ENCODE results near the gene C19orf47. TPM values are rescaled to one million over a fixed set of nuclear protein-coding genes. Genes with fewer than 3 reads are reported as not detected.

C19orf47 gene
- total and polyA plus RNA-seq, 2 experiments from 2014 or later: 6.2 to 11.2 TPM

DNA sequence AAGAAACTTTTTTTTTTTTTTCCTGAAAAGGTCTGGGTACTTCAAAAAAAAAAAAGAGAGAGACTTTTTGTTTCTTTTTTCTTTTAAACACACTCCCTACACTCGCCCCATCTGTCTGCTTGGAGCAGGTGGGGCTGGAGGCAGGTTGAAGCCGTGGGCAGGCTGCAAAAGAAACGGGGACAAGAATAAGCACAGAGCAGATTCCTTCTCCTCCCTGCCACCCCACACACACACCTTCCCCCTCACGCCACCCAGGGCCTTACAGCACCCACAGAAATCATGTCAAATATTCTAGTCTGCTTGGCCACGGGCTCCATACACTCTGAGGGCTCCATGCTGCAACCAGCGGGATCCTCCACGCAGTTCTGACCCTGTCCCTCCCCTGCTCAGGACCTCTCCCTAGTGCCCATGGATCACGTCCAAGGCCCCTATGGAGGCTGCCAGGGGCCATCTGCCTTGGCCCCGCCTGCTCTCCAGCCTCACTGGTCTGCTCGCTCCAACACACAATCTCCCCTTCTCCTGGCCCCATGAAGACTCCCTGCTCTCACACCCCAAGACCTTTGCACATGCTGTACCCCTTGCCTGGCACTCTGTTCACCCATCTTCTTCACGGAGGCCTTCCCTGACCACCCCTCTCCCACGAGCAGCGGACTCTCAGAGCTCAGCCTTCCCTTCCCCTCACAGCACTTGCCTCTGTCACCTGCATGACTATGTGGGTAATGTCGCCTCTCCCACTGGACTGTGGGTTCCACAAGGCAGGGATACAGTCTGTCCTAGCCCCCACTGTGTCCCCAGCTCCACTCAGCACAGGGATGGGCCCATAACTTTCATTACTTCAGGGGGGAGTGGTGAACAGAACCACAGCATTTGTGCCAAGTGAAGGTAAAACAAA is 74.5 kb downstream of the C19orf47 start:
- no peaks in the 10 kb centered on the region for H3K36me3 ChIP-seq (ENCODE audit: low read depth)
- TF ChIP-seq EZH2 (IDR thresholded peaks at IDR 0.05; ENCODE audit: insufficient read depth, poor library complexity, severe bottlenecking) (no peak), EZH2phosphoT487 (IDR thresholded peaks at IDR 0.05; ENCODE audit: insufficient read depth, low read depth) (no peak)
- H3K9ac ChIP-seq: no peak overlapping the region
- H3K4me3 ChIP-seq: no peak overlapping the region
- no peaks in the 10 kb centered on the region for H4K20me1 ChIP-seq (ENCODE audit: insufficient read depth)
- H3K9me3 ChIP-seq (ENCODE audit: low read depth): no peaks in the 10 kb centered on the region
- no peak for DNase-seq
- no peak overlapping the region for H3K27ac ChIP-seq
- H3K79me2 ChIP-seq (ENCODE audit: insufficient read depth): peaks cover 98% of the 10 kb centered on the region
- no peaks in the 10 kb centered on the region for H3K9me2 ChIP-seq (ENCODE audit: insufficient read depth)
- peaks cover 9% of the 10 kb centered on the region; the same call in 1 of the 2 replicates for H3F3A ChIP-seq (ENCODE audit: insufficient read depth)
- no peaks in the 10 kb centered on the region for H3K27me3 ChIP-seq (replicated peaks; ENCODE audit: insufficient read depth)
- in situ Hi-C loops (cut with MboI): no loop called here
- no peak overlapping the region for H3K4me2 ChIP-seq (ENCODE audit: unreplicated experiment)
- no peak overlapping the region for H2AFZ ChIP-seq
- WGBS, 2 experiments (ENCODE audit: low coverage in 1 of 2, low lambda C conversion rate in 2 of 2, missing lambda C conversion rate in 2 of 2): 62 to 63% methylated on average over 14 of the region's 14 CpGs
- peaks cover 20% of the 10 kb centered on the region for H3K4me1 ChIP-seq (ENCODE audit: insufficient read depth)

DNA sequence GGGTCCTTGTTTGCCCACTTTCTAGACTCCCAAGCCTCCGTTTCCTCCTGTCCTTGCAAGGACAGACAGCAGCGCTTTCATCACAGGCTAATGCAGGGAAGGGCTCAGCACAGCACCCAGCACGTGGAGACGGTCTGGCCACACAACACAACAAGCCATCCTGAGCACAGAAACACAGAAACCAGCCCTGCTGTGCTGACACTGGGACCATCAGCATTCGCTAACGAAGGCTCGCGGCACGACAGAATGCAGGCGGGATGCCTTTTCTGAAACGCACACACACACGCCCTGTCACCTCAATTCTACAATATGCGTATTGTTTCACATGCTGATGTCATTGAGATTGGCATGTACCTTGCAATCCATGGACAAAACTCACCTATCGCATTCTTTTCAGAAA is 75.9 kb downstream of the C19orf47 start:
- Histone ChIP-seq H3K4me2 (ENCODE audit: unreplicated experiment) (no peak overlapping the region), H3K9me3 (ENCODE audit: low read depth) (no peaks in the 10 kb centered on the region), H3K4me3 (no peak overlapping the region), H3K27me3 (replicated peaks; ENCODE audit: insufficient read depth) (no peaks in the 10 kb centered on the region), H3K9ac (no peak overlapping the region), H2AFZ (no peak overlapping the region), H3K27ac (no peak overlapping the region), H4K20me1 (ENCODE audit: insufficient read depth) (no peaks in the 10 kb centered on the region), H3K9me2 (ENCODE audit: insufficient read depth) (no peaks in the 10 kb centered on the region), H3K79me2 (ENCODE audit: insufficient read depth) (peaks cover 97% of the 10 kb centered on the region), H3K36me3 (ENCODE audit: low read depth) (no peaks in the 10 kb centered on the region), H3F3A (ENCODE audit: insufficient read depth) (peaks cover 9% of the 10 kb centered on the region; the same call in 1 of the 2 replicates), H3K4me1 (ENCODE audit: insufficient read depth) (peaks cover 10% of the 10 kb centered on the region; the same call in 1 of the 2 replicates)
- TF ChIP-seq EZH2 (IDR thresholded peaks at IDR 0.05; ENCODE audit: insufficient read depth, poor library complexity, severe bottlenecking): no peak
- no peak for TF ChIP-seq EZH2phosphoT487 (IDR thresholded peaks at IDR 0.05; ENCODE audit: insufficient read depth, low read depth)
- DNase-seq: no peak
- WGBS, 2 experiments (ENCODE audit: low coverage in 1 of 2, low lambda C conversion rate in 2 of 2, missing lambda C conversion rate in 2 of 2): 89 to 90% methylated on average over 14 of the region's 14 CpGs
- in situ Hi-C loops (cut with MboI): no loop called here

DNA sequence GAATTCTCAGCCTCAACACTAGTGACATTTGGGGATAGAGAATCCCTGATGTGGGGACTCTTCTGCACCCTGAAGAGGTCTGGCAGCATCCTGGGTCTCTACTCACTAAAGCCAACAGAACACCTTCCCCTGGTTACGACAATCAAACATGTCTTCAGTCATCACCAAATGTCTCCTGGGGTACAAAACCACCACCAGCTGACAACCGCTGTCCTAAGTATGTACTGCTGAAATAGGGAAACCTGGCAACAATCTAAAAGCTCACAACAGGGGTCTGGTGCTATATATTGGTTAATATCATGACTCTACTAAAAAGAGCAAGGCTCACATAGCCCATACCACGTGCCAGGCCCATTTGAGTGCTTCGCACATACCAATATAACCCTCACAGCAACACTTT is 76.5 kb downstream of the C19orf47 start:
- Histone ChIP-seq H2AFZ (no peak overlapping the region), H3K4me3 (no peak overlapping the region), H3K4me1 (ENCODE audit: insufficient read depth) (peaks cover 10% of the 10 kb centered on the region; the same call in 1 of the 2 replicates), H3F3A (ENCODE audit: insufficient read depth) (peaks cover 9% of the 10 kb centered on the region; the same call in 1 of the 2 replicates), H3K27ac (no peak overlapping the region), H3K4me2 (ENCODE audit: unreplicated experiment) (no peak overlapping the region), H3K36me3 (ENCODE audit: low read depth) (no peaks in the 10 kb centered on the region), H3K9me3 (ENCODE audit: low read depth) (no peaks in the 10 kb centered on the region), H3K27me3 (replicated peaks; ENCODE audit: insufficient read depth) (no peaks in the 10 kb centered on the region), H3K79me2 (ENCODE audit: insufficient read depth) (peaks cover 97% of the 10 kb centered on the region), H3K9me2 (ENCODE audit: insufficient read depth) (no peaks in the 10 kb centered on the region), H3K9ac (no peak overlapping the region), H4K20me1 (ENCODE audit: insufficient read depth) (no peaks in the 10 kb centered on the region)
- 85 to 93% methylated on average over 4 of the region's 4 CpGs for WGBS, 2 experiments (ENCODE audit: low coverage in 1 of 2, low lambda C conversion rate in 2 of 2, missing lambda C conversion rate in 2 of 2)
- DNase-seq: no peak
- in situ Hi-C loops (cut with MboI): no loop called here
- no peak for TF ChIP-seq EZH2 (IDR thresholded peaks at IDR 0.05; ENCODE audit: insufficient read depth, poor library complexity, severe bottlenecking)
- no peak for TF ChIP-seq EZH2phosphoT487 (IDR thresholded peaks at IDR 0.05; ENCODE audit: insufficient read depth, low read depth)

- Histone ChIP-seq H3K9me2 (ENCODE audit: insufficient read depth) (no peaks in the 10 kb centered on the region), H3K9me3 (ENCODE audit: low read depth) (no peaks in the 10 kb centered on the region), H3K36me3 (ENCODE audit: low read depth) (no peaks in the 10 kb centered on the region), H3K27me3 (replicated peaks; ENCODE audit: insufficient read depth) (no peaks in the 10 kb centered on the region), H2AFZ (no peak overlapping the region), H3K4me1 (ENCODE audit: insufficient read depth) (peaks cover 10% of the 10 kb centered on the region; the same call in 1 of the 2 replicates), H3K4me2 (ENCODE audit: unreplicated experiment) (no peak overlapping the region), H3F3A (ENCODE audit: insufficient read depth) (peaks cover 9% of the 10 kb centered on the region; the same call in 1 of the 2 replicates), H3K4me3 (no peak overlapping the region), H3K79me2 (ENCODE audit: insufficient read depth) (peaks cover 98% of the 10 kb centered on the region), H3K9ac (no peak overlapping the region), H3K27ac (no peak overlapping the region), H4K20me1 (ENCODE audit: insufficient read depth) (no peaks in the 10 kb centered on the region)
- 90 to 94% methylated on average over 12 of the region's 12 CpGs for WGBS, 2 experiments (ENCODE audit: low coverage in 1 of 2, low lambda C conversion rate in 2 of 2, missing lambda C conversion rate in 2 of 2)
- in situ Hi-C loops (cut with MboI): no loop called here
- TF ChIP-seq EZH2phosphoT487 (IDR thresholded peaks at IDR 0.05; ENCODE audit: insufficient read depth, low read depth) (no peak), EZH2 (IDR thresholded peaks at IDR 0.05; ENCODE audit: insufficient read depth, poor library complexity, severe bottlenecking) (no peak)
- DNase-seq: no peak
Measured at GRCh38 chr19:40270362-40271089, 77.7 kb downstream of the C19orf47 start.

MicroRNAs within 50 kb of the gene (microRNA counts, 767-probe panel; counts per million panel counts)
- 447 counts per million, percentile 86 among the panel's probes with 10 or more counts for microRNA hsa-miR-641

Small RNA genes lying within 50 kb of the gene (microRNA-seq; reads per million reads assigned to microRNA genes)
- gene MIR641 (ENCODE audit: borderline number of aligned reads) (28.1 reads per million, percentile 33 among the genes with 10 or more reads in this experiment), gene MIR6796 (ENCODE audit: borderline number of aligned reads) (not detected)

Small RNA genes lying within 50 kb of the gene (small RNA-seq; reads per million reads assigned to genes)
- gene MIR641 (ENCODE audit: low read depth, low replicate concordance): 0.25 reads per million
- gene MIR6796 (ENCODE audit: low read depth, low replicate concordance): not detected
- gene RF00019 (ENCODE audit: low read depth, low replicate concordance): not detected
- not detected for gene RNU6-945P (ENCODE audit: low read depth, low replicate concordance)

Other genes starting within 250 kb of the C19orf47 start
- 8.6 and 13.1 TPM in 2 replicates for gene MAP3K10, start 157.0 kb downstream of the C19orf47 start, total RNA-seq (2014; rRNA removed; shearing (Covaris generic))
- gene MAP3K10, start 157.0 kb downstream of the C19orf47 start, polyA plus RNA-seq (2016; fragmentation: Nextera tagmentation; extraction: Ambion mirVana): 1.4 and 1.8 TPM in 2 replicates
- gene TTC9B, start 130.0 kb downstream of the C19orf47 start, total RNA-seq (2014; rRNA removed; shearing (Covaris generic)): not detected in 2 replicates
- gene TTC9B, start 130.0 kb downstream of the C19orf47 start, polyA plus RNA-seq (2016; fragmentation: Nextera tagmentation; extraction: Ambion mirVana): 0.15 TPM in 1 of 2 replicates, not detected in the other
- not detected in 2 replicates for gene CCNP, start 121.7 kb downstream of the C19orf47 start, total RNA-seq (2014; rRNA removed; shearing (Covaris generic))
- 0.19 and 0.23 TPM in 2 replicates for gene CCNP, start 121.7 kb downstream of the C19orf47 start, polyA plus RNA-seq (2016; fragmentation: Nextera tagmentation; extraction: Ambion mirVana)
- gene AKT2, start 63.1 kb downstream of the C19orf47 start, total RNA-seq (2014; rRNA removed; shearing (Covaris generic)): 123 and 145 TPM in 2 replicates
- 41.5 and 42.5 TPM in 2 replicates for gene AKT2, start 63.1 kb downstream of the C19orf47 start, polyA plus RNA-seq (2016; fragmentation: Nextera tagmentation; extraction: Ambion mirVana)
- 483 and 536 TPM in 2 replicates for gene PLD3, start 298 bp upstream of the C19orf47 start, total RNA-seq (2014; rRNA removed; shearing (Covaris generic))
- 361 and 373 TPM in 2 replicates for gene PLD3, start 298 bp upstream of the C19orf47 start, polyA plus RNA-seq (2016; fragmentation: Nextera tagmentation; extraction: Ambion mirVana)
- 0.43 TPM in 1 of 2 replicates, not detected in the other for gene HIPK4, start 41.8 kb upstream of the C19orf47 start, total RNA-seq (2014; rRNA removed; shearing (Covaris generic))
- 0.08 and 0.19 TPM in 2 replicates for gene HIPK4, start 41.8 kb upstream of the C19orf47 start, polyA plus RNA-seq (2016; fragmentation: Nextera tagmentation; extraction: Ambion mirVana)
- 3.8 and 4.0 TPM in 2 replicates for gene PRX, start 65.0 kb upstream of the C19orf47 start, total RNA-seq (2014; rRNA removed; shearing (Covaris generic))
- gene PRX, start 65.0 kb upstream of the C19orf47 start, polyA plus RNA-seq (2016; fragmentation: Nextera tagmentation; extraction: Ambion mirVana): 0.52 and 0.54 TPM in 2 replicates
- 31.7 and 40.2 TPM in 2 replicates for gene SERTAD1, start 77.6 kb upstream of the C19orf47 start, total RNA-seq (2014; rRNA removed; shearing (Covaris generic))
- 34.5 and 36.2 TPM in 2 replicates for gene SERTAD1, start 77.6 kb upstream of the C19orf47 start, polyA plus RNA-seq (2016; fragmentation: Nextera tagmentation; extraction: Ambion mirVana)
- 21.8 and 37.9 TPM in 2 replicates for gene SERTAD3, start 95.9 kb upstream of the C19orf47 start, total RNA-seq (2014; rRNA removed; shearing (Covaris generic))
- gene SERTAD3, start 95.9 kb upstream of the C19orf47 start, polyA plus RNA-seq (2016; fragmentation: Nextera tagmentation; extraction: Ambion mirVana): 40.7 and 41.2 TPM in 2 replicates
- 50.7 and 71.1 TPM in 2 replicates for gene BLVRB, start 117.3 kb upstream of the C19orf47 start, total RNA-seq (2014; rRNA removed; shearing (Covaris generic))
- gene BLVRB, start 117.3 kb upstream of the C19orf47 start, polyA plus RNA-seq (2016; fragmentation: Nextera tagmentation; extraction: Ambion mirVana): 52.7 and 56.9 TPM in 2 replicates
- gene SPTBN4, start 118.6 kb upstream of the C19orf47 start, total RNA-seq (2014; rRNA removed; shearing (Covaris generic)): 2.1 and 2.8 TPM in 2 replicates
- 0.24 and 0.69 TPM in 2 replicates for gene SPTBN4, start 118.6 kb upstream of the C19orf47 start, polyA plus RNA-seq (2016; fragmentation: Nextera tagmentation; extraction: Ambion mirVana)
- 27.8 and 36.3 TPM in 2 replicates for gene SHKBP1, start 228.5 kb upstream of the C19orf47 start, total RNA-seq (2014; rRNA removed; shearing (Covaris generic))
- 62.2 and 66.4 TPM in 2 replicates for gene SHKBP1, start 228.5 kb upstream of the C19orf47 start, polyA plus RNA-seq (2016; fragmentation: Nextera tagmentation; extraction: Ambion mirVana)